Spinal cord (tissue), 10 donors: ENCODE data around the gene SLC43A1. TPM values are rescaled to one million over a fixed set of nuclear protein-coding genes. Genes with fewer than 3 reads are reported as not detected.

Experiments
- DNase-seq, 6 donors: peaks; one replicate each; pipeline versions ENCODE4 v3.0.0 to v3.0.0-alpha.2; 2013 to 2015; ENCODE audit warnings: low spot score in 6 of 6, low read depth in 4 of 6
- H3K27ac ChIP-seq: one replicate; pipeline ENCODE4 v1.5.1; 2013; ENCODE audit warnings: low read depth, low read length, control low read depth
- H3K27me3 ChIP-seq: one replicate; pipeline ENCODE4 v1.6.1; 2013; ENCODE audit warnings: low read length; ENCODE audit not compliant: control insufficient read depth, insufficient read depth
- H3K36me3 ChIP-seq: one replicate; pipeline ENCODE4 v1.6.1; 2013; ENCODE audit warnings: low read length; ENCODE audit not compliant: control insufficient read depth, insufficient read depth
- H3K4me1 ChIP-seq: one replicate; pipeline ENCODE4 v1.6.1; 2013; ENCODE audit warnings: low read length; ENCODE audit not compliant: control insufficient read depth, insufficient read depth
- H3K4me3 ChIP-seq: one replicate; pipeline ENCODE4 v1.5.1; 2013; ENCODE audit warnings: low read depth, low read length, control low read depth
- H3K9me3 ChIP-seq: one replicate; pipeline ENCODE4 v1.6.1; 2013; ENCODE audit warnings: low read length; ENCODE audit not compliant: control insufficient read depth, insufficient read depth
- WGBS: methylation state at CpG from one replicate; pipeline ENCODE4 v1.1.5; 2013; ENCODE audit warnings: missing lambda C conversion rate; ENCODE audit not compliant: insufficient coverage; 5-methylcytosine and 5-hydroxymethylcytosine counted together
- polyA plus RNA-seq, 2 donors: library from polyadenylated mRNA; unstranded; fragments of 120-200 nt; gene quantifications; one replicate each; pipeline ENCODE4 v1.2.1, GENCODE V29; 2013; ENCODE audit not compliant: insufficient read length in 2 of 2
- total RNA-seq, 2 donors: library from RNA; depleted of rRNA in 1 of 2; stranded (reverse); fragments of 120-200 nt in 1 of 2; fragments of >200 nt in 1 of 2; gene quantifications; one replicate each; pipeline versions ENCODE4 v1.2.3 to v1.2.4, GENCODE V29; 2013 to 2014
- donor health status: healthy.

The SLC43A1 gene
- total and polyA plus RNA-seq, 4 donors = 4.0 to 10.4 (median 5.7) TPM

- peak overlapping the region; percentile 37 for H3K4me3 ChIP-seq
Observed at GRCh38 chr11:57481915-57482781, 33.4 kb downstream of the SLC43A1 start.

GRCh38 chr11:57481315-57481714 lies 34.2 kb downstream of the SLC43A1 start:
- peaks cover 7% of the 10 kb centered on the region for H3K36me3 ChIP-seq
- H3K4me3 ChIP-seq = no peak overlapping the region
- H3K9me3 ChIP-seq = no peaks in the 10 kb centered on the region
- WGBS = no CpG with 5 or more reads among the region's 2 CpGs
- H3K27me3 ChIP-seq = peaks cover 28% of the 10 kb centered on the region
- no peak for DNase-seq
- no peak overlapping the region for H3K27ac ChIP-seq
- H3K4me1 ChIP-seq = peaks cover 32% of the 10 kb centered on the region

More at GRCh38 chr11:57481915-57482781, 33.4 kb downstream of the SLC43A1 start:
- no peaks in the 10 kb centered on the region for H3K9me3 ChIP-seq
- no peak overlapping the region for H3K27ac ChIP-seq
- peaks cover under 1% of the 10 kb centered on the region for H3K36me3 ChIP-seq
- peaks cover 22% of the 10 kb centered on the region for H3K27me3 ChIP-seq
- peaks cover 25% of the 10 kb centered on the region for H3K4me1 ChIP-seq
- 4% methylated on average over 43 of the region's 44 CpGs for WGBS
- no peak for DNase-seq

- Histone ChIP-seq H3K36me3 (peaks cover 11% of the 10 kb centered on the region), H3K4me1 (peaks cover 36% of the 10 kb centered on the region), H3K4me3 (no peak overlapping the region), H3K9me3 (no peaks in the 10 kb centered on the region), H3K27ac (no peak overlapping the region), H3K27me3 (peaks cover 34% of the 10 kb centered on the region)
- DNase-seq = peak in 2 of 6 donors; percentile 68
- 13% methylated on average over 4 of the region's 9 CpGs for WGBS
Observed at GRCh38 chr11:57480409-57481137, 34.9 kb downstream of the SLC43A1 start.

GRCh38 chr11:57479911-57480310 lies 35.6 kb downstream of the SLC43A1 start:
- no peaks in the 10 kb centered on the region for H3K9me3 ChIP-seq
- H3K27me3 ChIP-seq = peaks cover 40% of the 10 kb centered on the region
- H3K36me3 ChIP-seq = peaks cover 11% of the 10 kb centered on the region
- peaks cover 36% of the 10 kb centered on the region for H3K4me1 ChIP-seq
- DNase-seq = no peak
- no peak overlapping the region for H3K4me3 ChIP-seq
- no peak overlapping the region for H3K27ac ChIP-seq
- WGBS = 42% methylated on average over 1 of the region's 4 CpGs

- DNase-seq = no peak
- Histone ChIP-seq H3K9me3 (no peaks in the 10 kb centered on the region), H3K27ac (no peak overlapping the region), H3K4me1 (peaks cover 31% of the 10 kb centered on the region), H3K4me3 (no peak overlapping the region), H3K36me3 (peaks cover 11% of the 10 kb centered on the region), H3K27me3 (peaks cover 48% of the 10 kb centered on the region)
- 37% methylated on average over 8 of the region's 11 CpGs for WGBS
Observed at GRCh38 chr11:57479021-57479663, 36.4 kb downstream of the SLC43A1 start.

GRCh38 chr11:57477507-57478189 lies 37.9 kb downstream of the SLC43A1 start:
- Histone ChIP-seq H3K4me3 (no peak overlapping the region), H3K4me1 (peaks cover 21% of the 10 kb centered on the region), H3K27me3 (peaks cover 44% of the 10 kb centered on the region), H3K9me3 (no peaks in the 10 kb centered on the region), H3K36me3 (peaks cover 11% of the 10 kb centered on the region), H3K27ac (no peak overlapping the region)
- 88% methylated on average over 10 of the region's 11 CpGs for WGBS
- DNase-seq = no peak

GRCh38 chr11:57476757-57477506 lies 38.6 kb downstream of the SLC43A1 start:
- H3K27ac ChIP-seq = no peak overlapping the region
- peaks cover 11% of the 10 kb centered on the region for H3K36me3 ChIP-seq
- peaks cover 37% of the 10 kb centered on the region for H3K27me3 ChIP-seq
- WGBS = 16% methylated on average over 26 of the region's 27 CpGs
- peaks cover 14% of the 10 kb centered on the region for H3K4me1 ChIP-seq
- DNase-seq = no peak
- no peak overlapping the region for H3K4me3 ChIP-seq
- no peaks in the 10 kb centered on the region for H3K9me3 ChIP-seq

GRCh38 chr11:57476047-57476756 lies 39.3 kb downstream of the SLC43A1 start:
- 5% methylated on average over 68 of the region's 80 CpGs for WGBS
- DNase-seq = peak in 2 of 6 donors; percentile 32 to 47
- peaks cover 11% of the 10 kb centered on the region for H3K36me3 ChIP-seq
- H3K27me3 ChIP-seq = peaks cover 33% of the 10 kb centered on the region
- no peak overlapping the region for H3K4me3 ChIP-seq
- no peaks in the 10 kb centered on the region for H3K9me3 ChIP-seq
- peaks cover 12% of the 10 kb centered on the region for H3K4me1 ChIP-seq
- no peak overlapping the region for H3K27ac ChIP-seq
